ENCODE data around the gene RUBCNL.

GRCh38 chr13:46403851-46404732 is 17.0 kb upstream of the RUBCNL start:
- no peak for TF ChIP-seq CTCF (IDR thresholded peaks at IDR 0.05; ENCODE audit: poor library complexity)
- no peak for TF ChIP-seq EZH2 (IDR thresholded peaks at IDR 0.05; ENCODE audit: borderline replicate concordance)
- TF ChIP-seq EZH2phosphoT487 (IDR thresholded peaks at IDR 0.05; ENCODE audit: low read depth, severe bottlenecking, unreplicated experiment): no peak
